Measurements from ENCODE around the gene MAZ. TPM values are rescaled to one million over a fixed set of nuclear protein-coding genes. Genes with fewer than 3 reads are reported as not detected.

The MAZ gene
- total RNA-seq, 1 experiment from 2014 or later: 509 TPM

- peak overlapping the region; percentile 82 for H3K4me3 ChIP-seq (ENCODE audit: insufficient read depth, low read depth, low read length)
- peaks cover 2% of the 10 kb centered on the region; the same call in 1 of the 2 replicates for H3K27me3 ChIP-seq (ENCODE audit: control insufficient read depth, insufficient read depth, low read length)
- peaks cover 8% of the 10 kb centered on the region for H3K36me3 ChIP-seq (replicated peaks; ENCODE audit: control insufficient read depth, insufficient read depth, low read length)
- peak; percentile 96 for DNase-seq
Measured at GRCh38 chr16:29811170-29811895, 5.0 kb downstream of the MAZ start.

- H3K4me3 ChIP-seq (ENCODE audit: insufficient read depth, low read depth, low read length): peak within 1 kb of the TSS; percentile 82
- H3K27me3 ChIP-seq (ENCODE audit: control insufficient read depth, insufficient read depth, low read length): peaks cover 2% of the 10 kb centered on the region; the same call in 1 of the 2 replicates
- peaks cover 8% of the 10 kb centered on the region for H3K36me3 ChIP-seq (replicated peaks; ENCODE audit: control insufficient read depth, insufficient read depth, low read length)
- peak; percentile 95 for DNase-seq
Measured at GRCh38 chr16:29811896-29812665, 5.8 kb downstream of the MAZ start, which contains the start of gene PRRT2. Gene PRRT2, plus strand, starts transcription at chr16:29812193. Its CDS starts 862 bp downstream, at chr16:29813055.

- Histone ChIP-seq H3K4me3 (ENCODE audit: insufficient read depth, low read depth, low read length) (peak overlapping the region; percentile 82), H3K36me3 (replicated peaks; ENCODE audit: control insufficient read depth, insufficient read depth, low read length) (peaks cover 10% of the 10 kb centered on the region), H3K27me3 (ENCODE audit: control insufficient read depth, insufficient read depth, low read length) (peaks cover 2% of the 10 kb centered on the region; the same call in 1 of the 2 replicates)
- peak; percentile 67 for DNase-seq
Measured at GRCh38 chr16:29812754-29813643, 6.7 kb downstream of the MAZ start.

- peak; percentile 72 for DNase-seq
- Histone ChIP-seq H3K4me3 (ENCODE audit: insufficient read depth, low read depth, low read length) (no peak overlapping the region; the same call in 1 of the 2 replicates), H3K36me3 (replicated peaks; ENCODE audit: control insufficient read depth, insufficient read depth, low read length) (peaks cover 13% of the 10 kb centered on the region), H3K27me3 (ENCODE audit: control insufficient read depth, insufficient read depth, low read length) (peaks cover 2% of the 10 kb centered on the region; the same call in 1 of the 2 replicates)
Measured at GRCh38 chr16:29813644-29814562, 7.6 kb downstream of the MAZ start.

- DNase-seq: peak; percentile 71
- H3K36me3 ChIP-seq (replicated peaks; ENCODE audit: control insufficient read depth, insufficient read depth, low read length): peaks cover 12% of the 10 kb centered on the region
- H3K27me3 ChIP-seq (ENCODE audit: control insufficient read depth, insufficient read depth, low read length): peaks cover 2% of the 10 kb centered on the region; the same call in 1 of the 2 replicates
- peak overlapping the region; percentile 82; the same call in 1 of the 2 replicates for H3K4me3 ChIP-seq (ENCODE audit: insufficient read depth, low read depth, low read length)
Measured at GRCh38 chr16:29814592-29814991, 8.3 kb downstream of the MAZ start.

GRCh38 chr16:29815032-29815721 lies 8.8 kb downstream of the MAZ start:
- Histone ChIP-seq H3K27me3 (ENCODE audit: control insufficient read depth, insufficient read depth, low read length) (peaks cover 2% of the 10 kb centered on the region; the same call in 1 of the 2 replicates), H3K36me3 (replicated peaks; ENCODE audit: control insufficient read depth, insufficient read depth, low read length) (peaks cover 15% of the 10 kb centered on the region), H3K4me3 (ENCODE audit: insufficient read depth, low read depth, low read length) (peak overlapping the region; percentile 82)
- DNase-seq: peak; percentile 78

GRCh38 chr16:29815793-29816693 lies 9.7 kb downstream of the MAZ start, which contains the start of gene PAGR1:
Gene PAGR1, plus strand, starts transcription at chr16:29816152. Its CDS starts 374 bp downstream, at chr16:29816526.
- Histone ChIP-seq H3K27me3 (ENCODE audit: control insufficient read depth, insufficient read depth, low read length) (peaks cover 2% of the 10 kb centered on the region; the same call in 1 of the 2 replicates), H3K4me3 (ENCODE audit: insufficient read depth, low read depth, low read length) (peak within 1 kb of the TSS; percentile 82), H3K36me3 (replicated peaks; ENCODE audit: control insufficient read depth, insufficient read depth, low read length) (peaks cover 15% of the 10 kb centered on the region)
- DNase-seq: peak; percentile 98

GRCh38 chr16:29816694-29817441 lies 10.5 kb downstream of the MAZ start:
- peaks cover 2% of the 10 kb centered on the region; the same call in 1 of the 2 replicates for H3K27me3 ChIP-seq (ENCODE audit: control insufficient read depth, insufficient read depth, low read length)
- peak overlapping the region; percentile 82 for H3K4me3 ChIP-seq (ENCODE audit: insufficient read depth, low read depth, low read length)
- peak; percentile 89 for DNase-seq
- H3K36me3 ChIP-seq (replicated peaks; ENCODE audit: control insufficient read depth, insufficient read depth, low read length): peaks cover 15% of the 10 kb centered on the region

GRCh38 chr16:29818082-29818481 lies 11.8 kb downstream of the MAZ start:
- peaks cover 15% of the 10 kb centered on the region for H3K36me3 ChIP-seq (replicated peaks; ENCODE audit: control insufficient read depth, insufficient read depth, low read length)
- H3K27me3 ChIP-seq (ENCODE audit: control insufficient read depth, insufficient read depth, low read length): no peaks in the 10 kb centered on the region; the same call in 1 of the 2 replicates
- H3K4me3 ChIP-seq (ENCODE audit: insufficient read depth, low read depth, low read length): no peak overlapping the region
- DNase-seq: no peak

- Histone ChIP-seq H3K36me3 (replicated peaks; ENCODE audit: control insufficient read depth, insufficient read depth, low read length) (peaks cover 15% of the 10 kb centered on the region), H3K4me3 (ENCODE audit: insufficient read depth, low read depth, low read length) (no peak overlapping the region), H3K27me3 (ENCODE audit: control insufficient read depth, insufficient read depth, low read length) (no peaks in the 10 kb centered on the region)
- DNase-seq: no peak
Measured at GRCh38 chr16:29819506-29819905, 13.2 kb downstream of the MAZ start.

GRCh38 chr16:29820271-29820701 lies 14.0 kb downstream of the MAZ start, which contains the start of gene MVP:
Gene MVP, plus strand, starts transcription at chr16:29820462. Its CDS starts 10,088 bp downstream, at chr16:29830550.
- no peaks in the 10 kb centered on the region for H3K27me3 ChIP-seq (ENCODE audit: control insufficient read depth, insufficient read depth, low read length)
- H3K4me3 ChIP-seq (ENCODE audit: insufficient read depth, low read depth, low read length): no peak within 1 kb of the TSS
- DNase-seq: no peak
- H3K36me3 ChIP-seq (replicated peaks; ENCODE audit: control insufficient read depth, insufficient read depth, low read length): peaks cover 15% of the 10 kb centered on the region
